A549 treated with GW870086 at 1 μM for 4 hours (cell line): ENCODE data around the gene ADGRE2. TPM values are rescaled to one million over a fixed set of nuclear protein-coding genes. Genes with fewer than 3 reads are reported as not detected.

Experiments used
- total RNA-seq: library from RNA; stranded (reverse); fragments of 200-300 nt; extraction: Qiagen RNA extraction; gene quantifications from 5 replicates; pipeline ENCODE4 v1.2.3, GENCODE V29; 2022; ENCODE audit warnings: low read depth

ADGRE2 gene
- 0.70 to 1.4 TPM (median 1.1 TPM) in 5 replicates for total RNA-seq

GRCh38 chr19:14778110-14778845 is at the start of gene ADGRE2:
Gene ADGRE2 (minus strand): TSS chr19:14778560. CDS start chr19:14776756, 1,804 bp downstream.

GRCh38 chr19:14689598-14690503 is 88.5 kb downstream of the ADGRE2 start, which contains the start of gene ZNF333:
Gene ZNF333 (plus strand): TSS chr19:14690048. CDS start chr19:14693492, 3,444 bp downstream.

Other genes starting within 250 kb of the ADGRE2 start
- 140 to 181 TPM (median 178 TPM) in 5 replicates for gene TECR, start 249.0 kb downstream of the ADGRE2 start, total RNA-seq
- gene NDUFB7, start 206.5 kb downstream of the ADGRE2 start, total RNA-seq: 181 to 199 TPM (median 193 TPM) in 5 replicates
- gene CLEC17A, start 195.5 kb downstream of the ADGRE2 start, total RNA-seq: not detected in 5 replicates
- not detected in 5 replicates for gene ADGRE3, start 103.7 kb downstream of the ADGRE2 start, total RNA-seq
- gene ZNF333, start 88.5 kb downstream of the ADGRE2 start, total RNA-seq: 1.7 to 3.8 TPM (median 3.3 TPM) in 5 replicates
- not detected in 5 replicates for gene OR7A5, start 56.6 kb upstream of the ADGRE2 start, total RNA-seq
- not detected in 5 replicates for gene OR7C1, start 56.6 kb upstream of the ADGRE2 start, total RNA-seq
- not detected in 5 replicates for gene OR7A10, start 70.4 kb upstream of the ADGRE2 start, total RNA-seq
- gene OR7A17, start 107.6 kb upstream of the ADGRE2 start, total RNA-seq: not detected in 5 replicates
- gene OR7C2, start 162.9 kb upstream of the ADGRE2 start, total RNA-seq: not detected in 5 replicates
- not detected in 5 replicates for gene SLC1A6, start 201.3 kb upstream of the ADGRE2 start, total RNA-seq